HCT116 (cell line): ENCODE data around the gene AR. TPM values are rescaled to one million over a fixed set of nuclear protein-coding genes. Genes with fewer than 3 reads are reported as not detected.
"Not testable (repeated sequence)": the region's sequence is repeated elsewhere in the genome, so short reads cannot be mapped to it uniquely, and the experiment has no call there.

Experiments used
- ATAC-seq: fragments of 200-7000 bp; cut with Tn5 transposase; 2 replicates; pipeline ENCODE4 v1.9.1; 2020; ENCODE audit warnings: mild to moderate bottlenecking, moderate library complexity
- BruUV-seq: library from RNA; stranded (reverse); fragments of 400-500 nt; replicated peaks from 2 replicates; lab custom pipeline; 2021; lab: Mats Ljungman, UMichigan
- CTCF ChIA-PET: fragments of 300-600 bp; sonication (Branson Sonifier 250); formaldehyde crosslinking; loops from one replicate; lab custom pipeline; 2021; ENCODE audit warnings: antibody characterized with exemption; lab: Charles Lee
- POLR2A ChIA-PET: fragments of 300-600, 350-600 bp; sonication (Branson Sonifier 250); formaldehyde crosslinking; loops from one replicate; lab custom pipeline; 2021; ENCODE audit warnings: antibody characterized with exemption; lab: Charles Lee
- RAD21 ChIA-PET, 2 experiments: fragments of 300-600 bp; sonication (Branson Sonifier 250); formaldehyde crosslinking; loops; one replicate each; lab custom pipeline; 2023; ENCODE audit warnings: low total read pairs in 2 of 2; ENCODE audit not compliant: uncharacterized antibody in 2 of 2, unreplicated experiment in 2 of 2, low non-redundant PET in 1 of 2; lab: Charles Lee
- DNase-seq: peaks from one replicate; pipeline ENCODE4 v3.0.0-alpha.2; 2010; ENCODE audit warnings: low read depth, low spot score
- H2AFZ ChIP-seq: fragments of 200-600 bp; shearing (Covaris generic), sonication (generic); 2 replicates; pipeline ENCODE4 v1.6.1; 2017; ENCODE audit warnings: low read depth, mixed run types, mixed read lengths, antibody characterized with exemption, low read length; ENCODE audit not compliant: poor library complexity, severe bottlenecking
- H3K27ac ChIP-seq: 2 replicates; pipeline ENCODE4 v1.5.1; 2012; ENCODE audit warnings: low read depth, low read length
- H3K27me3 ChIP-seq: fragments of 200-600 bp; sonication (generic); 2 replicates; pipeline ENCODE4 v1.6.1; 2016; ENCODE audit warnings: mixed run types, low read length, mixed read lengths; ENCODE audit not compliant: insufficient read depth
- H3K36me3 ChIP-seq, 2 experiments: fragments of 200-500 bp in 1 of 2; fragments of 200-600 bp in 1 of 2; sonication (Bioruptor generic) in 1 of 2; sonication (generic) in 1 of 2; 2 replicates each; pipeline versions ENCODE4 v1.5.1 to v1.6.1; 2014 to 2016; ENCODE audit warnings: low read length in 2 of 2, inconsistent platforms in 1 of 2, mixed read lengths in 1 of 2, mixed run types in 1 of 2; ENCODE audit not compliant: insufficient read depth in 2 of 2, control insufficient read depth in 1 of 2
- H3K4me1 ChIP-seq, 2 experiments: fragments of 200-600 bp in 1 of 2; sonication (generic) in 1 of 2; 2 replicates each; pipeline versions ENCODE4 v1.5.1 to v1.6.1; 2012 to 2017; ENCODE audit warnings: low read length in 2 of 2, inconsistent platforms in 1 of 2, mild to moderate bottlenecking in 1 of 2, mixed read lengths in 1 of 2, mixed run types in 1 of 2, moderate library complexity in 1 of 2; ENCODE audit not compliant: insufficient read depth in 2 of 2, control insufficient read depth in 1 of 2
- H3K4me2 ChIP-seq: fragments of 200-600 bp; sonication (generic); 2 replicates; pipeline ENCODE4 v1.6.1; 2017; ENCODE audit warnings: mixed run types, low read length, mixed read lengths
- H3K4me3 ChIP-seq, 2 experiments: fragments of 200-600 bp in 1 of 2; sonication (generic) in 1 of 2; replicated peaks in 1 of 2; 2 replicates each; pipeline ENCODE4 v1.5.1; 2011 to 2016; ENCODE audit warnings: low read length in 2 of 2, control low read depth in 1 of 2, low read depth in 1 of 2, mild to moderate bottlenecking in 1 of 2, mixed read lengths in 1 of 2, mixed run types in 1 of 2
- H3K79me2 ChIP-seq: fragments of 200-600 bp; sonication (generic); 2 replicates; pipeline ENCODE4 v1.6.1; 2017; ENCODE audit warnings: mild to moderate bottlenecking, mixed run types, low read length, moderate library complexity, mixed read lengths; ENCODE audit not compliant: insufficient read depth
- H3K9ac ChIP-seq: fragments of 200-600 bp; sonication (generic); 2 replicates; pipeline ENCODE4 v1.6.1; 2016; ENCODE audit warnings: low read length, mixed read lengths
- H3K9me2 ChIP-seq: fragments of 200-600 bp; sonication (generic), shearing (Covaris generic); 2 replicates; pipeline ENCODE4 v1.6.1; 2017; ENCODE audit warnings: mixed run types, mild to moderate bottlenecking, moderate library complexity; ENCODE audit not compliant: insufficient read depth
- H3K9me3 ChIP-seq, 2 experiments: fragments of 200-500 bp in 1 of 2; fragments of 200-600 bp in 1 of 2; sonication (Bioruptor generic) in 1 of 2; sonication (generic) in 1 of 2; 2 replicates each; pipeline ENCODE4 v1.6.1; 2014 to 2017; ENCODE audit warnings: low read length in 2 of 2, mixed read lengths in 2 of 2, inconsistent platforms in 1 of 2, low read depth in 1 of 2, mild to moderate bottlenecking in 1 of 2, mixed run types in 1 of 2, moderate library complexity in 1 of 2; ENCODE audit not compliant: control insufficient read depth in 1 of 2, insufficient read depth in 1 of 2
- H4K20me1 ChIP-seq: fragments of 200-600 bp; sonication (generic), shearing (Covaris generic); 2 replicates; pipeline ENCODE4 v1.6.1; 2017; ENCODE audit warnings: mixed run types, mild to moderate bottlenecking, moderate library complexity; ENCODE audit not compliant: insufficient read depth
- CEBPB ChIP-seq: IDR thresholded peaks from 2 replicates; pipeline ENCODE4 v1.6.1; 2012; ENCODE audit warnings: low read depth
- EZH2phosphoT487 ChIP-seq: fragments of 200-600 bp; IDR thresholded peaks from 2 replicates; pipeline ENCODE4 v1.6.1; 2018; ENCODE audit warnings: antibody characterized with exemption, borderline replicate concordance
- JUND ChIP-seq: IDR thresholded peaks from 2 replicates; pipeline ENCODE4 v1.6.1; 2012
- POLR2A ChIP-seq: IDR thresholded peaks from 2 replicates; pipeline ENCODE4 v1.7.0; 2011; ENCODE audit warnings: borderline replicate concordance; ENCODE audit not compliant: insufficient read depth, insufficient read length; ENCODE audit errors: extremely low read depth
- RAD21 ChIP-seq: IDR thresholded peaks from 2 replicates; pipeline ENCODE4 v1.6.1; 2012; ENCODE audit warnings: low read depth, mild to moderate bottlenecking
- SIN3A ChIP-seq: IDR thresholded peaks from 2 replicates; pipeline ENCODE4 v1.6.1; 2012; ENCODE audit warnings: low read depth
- SP1 ChIP-seq: IDR thresholded peaks from 2 replicates; pipeline ENCODE4 v1.6.1; 2012; ENCODE audit warnings: low read depth
- YY1 ChIP-seq: IDR thresholded peaks from 2 replicates; pipeline ENCODE4 v1.6.1; 2011; ENCODE audit warnings: low read length, low read depth, moderate library complexity, mild to moderate bottlenecking; ENCODE audit not compliant: insufficient replicate concordance; ENCODE audit errors: extremely low read depth
- ZFX ChIP-seq: fragments of 450-650 bp; IDR thresholded peaks from 2 replicates; pipeline ENCODE4 v1.6.1; 2017
- ZNF274 ChIP-seq: fragments of 200-500 bp; sonication (Bioruptor generic); IDR thresholded peaks from 2 replicates; pipeline ENCODE4 v1.6.1; 2014; ENCODE audit warnings: mild to moderate bottlenecking, low read depth, low read length, inconsistent platforms
- intact Hi-C: fragments of 100-400 bp; cut with micrococcal nuclease; formaldehyde crosslinking; loops from 2 replicates; pipeline ENCODE4 v1.10.0; 2022
- total RNA-seq: library from RNA; stranded (reverse); gene quantifications from one replicate; pipeline ENCODE4 v1.2.1, GENCODE V29; 2021; ENCODE audit not compliant: unreplicated experiment

The AR gene
- total RNA-seq, 1 experiment from 2014 or later, result 0.02 TPM

DNA sequence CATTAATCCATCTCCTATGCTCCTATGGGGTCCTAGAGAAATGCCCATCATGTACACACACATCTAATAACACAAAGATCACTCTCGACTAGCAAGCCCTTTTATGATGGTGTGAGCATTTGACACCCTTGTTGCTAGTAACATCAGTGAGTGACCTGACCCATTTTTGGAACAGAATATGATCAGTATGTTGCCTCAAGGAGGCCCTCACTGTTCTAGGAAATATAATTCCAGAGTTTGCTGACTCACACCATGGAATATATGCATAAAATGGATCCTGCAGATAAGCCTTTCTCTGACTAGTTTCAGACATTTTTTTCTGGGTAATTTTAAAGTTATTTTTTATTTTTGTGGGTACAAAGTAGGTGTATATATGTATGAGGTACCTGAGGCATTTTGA, 121.8 kb downstream of the AR start:
- TF ChIP-seq EZH2phosphoT487 (no peak), JUND (no peak), SIN3A (no peak), CEBPB (no peak), ZNF274 (no peak), SP1 (no peak), RAD21 (no peak), ZFX (no peak), POLR2A (no peak), YY1 (no peak)
- TF ChIP-seq, all 23 proteins: peak for 0
- ChIA-PET POLR2A (no interaction called here), RAD21 (no interaction called here), CTCF (no interaction called here)
- H3K4me2 ChIP-seq, result no peak overlapping the region
- no peaks in the 10 kb centered on the region for H3K9me2 ChIP-seq
- BruUV-seq, result no TSS peak
- H3K9ac ChIP-seq, result no peak overlapping the region
- H3K79me2 ChIP-seq, result no peaks in the 10 kb centered on the region
- no peak for DNase-seq
- no peaks in the 10 kb centered on the region for H3K9me3 ChIP-seq
- H3K4me1 ChIP-seq, result no peaks in the 10 kb centered on the region
- H3K27ac ChIP-seq, result no peak overlapping the region
- no peaks in the 10 kb centered on the region for H3K36me3 ChIP-seq
- no peak overlapping the region for H2AFZ ChIP-seq
- no peaks in the 10 kb centered on the region for H4K20me1 ChIP-seq
- H3K27me3 ChIP-seq, result no peaks in the 10 kb centered on the region
- intact Hi-C loops, result no loop called here
- ATAC-seq, result no peak
- no peak overlapping the region for H3K4me3 ChIP-seq

DNA sequence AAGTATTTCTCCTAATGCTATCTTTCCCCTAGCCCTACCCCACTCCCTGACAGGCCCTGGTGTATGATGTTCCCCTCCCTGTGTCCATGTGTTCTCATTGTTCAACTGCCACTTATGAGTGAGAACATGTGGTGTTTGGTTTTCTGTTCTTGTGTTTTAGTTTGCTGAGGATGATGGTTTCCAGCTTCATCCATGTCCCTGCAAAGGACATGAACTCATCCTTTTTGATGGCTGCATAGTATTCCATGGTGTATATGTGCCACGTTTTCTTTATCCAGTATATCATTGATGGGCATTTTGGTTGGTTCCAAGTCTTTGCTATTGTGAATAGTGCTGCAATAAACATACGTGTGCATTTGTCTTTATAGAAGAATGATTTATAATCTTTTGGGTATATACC, 126.9 kb downstream of the AR start:
- H3K79me2 ChIP-seq, ATAC-seq, H3K36me3 ChIP-seq, DNase-seq, H3K27me3 ChIP-seq, POLR2A ChIA-PET, RAD21 ChIA-PET, BruUV-seq, intact Hi-C loops, H3K4me1 ChIP-seq, H2AFZ ChIP-seq, H3K9me2 ChIP-seq, H3K27ac ChIP-seq, H4K20me1 ChIP-seq, H3K9me3 ChIP-seq, CTCF ChIA-PET, H3K4me2 ChIP-seq, H3K9ac ChIP-seq, H3K4me3 ChIP-seq: not testable (repeated sequence)
